OCI-LY1 (cell line): Measurements from ENCODE around the gene TMEFF2.

Source experiments
- H2AFZ ChIP-seq: fragments of 200-600 bp; sonication (generic), shearing (Covaris generic); 2 replicates; pipeline ENCODE4 v1.6.0; 2014; ENCODE audit warnings: antibody characterized with exemption, mild to moderate bottlenecking, low read length
- H3F3A ChIP-seq: fragments of 200-600 bp; sonication (generic), shearing (Covaris generic); 2 replicates; pipeline ENCODE4 v1.6.0; 2014; ENCODE audit warnings: mild to moderate bottlenecking, antibody characterized with exemption, low read length, moderate library complexity; ENCODE audit not compliant: insufficient read depth
- H3K27ac ChIP-seq: fragments of 200-600 bp; sonication (generic); 2 replicates; pipeline ENCODE4 v1.5.1; 2014; ENCODE audit warnings: low read length, mixed run types, mild to moderate bottlenecking, low read depth; ENCODE audit not compliant: poor library complexity, severe bottlenecking
- H3K27me3 ChIP-seq: fragments of 200-600 bp; sonication (generic); 2 replicates; pipeline ENCODE4 v1.6.0; 2014; ENCODE audit warnings: antibody characterized with exemption, mild to moderate bottlenecking, low read length, moderate library complexity; ENCODE audit not compliant: insufficient read depth
- H3K36me3 ChIP-seq: fragments of 200-600 bp; sonication (generic); 2 replicates; pipeline ENCODE4 v1.6.1; 2014; ENCODE audit warnings: mild to moderate bottlenecking, antibody characterized with exemption, low read length, moderate library complexity, mixed read lengths; ENCODE audit not compliant: insufficient read depth
- H3K4me1 ChIP-seq: fragments of 200-600 bp; sonication (generic); 2 replicates; pipeline ENCODE4 v1.5.1; 2014; ENCODE audit warnings: mild to moderate bottlenecking, low read length, moderate library complexity; ENCODE audit not compliant: insufficient read depth, severe bottlenecking
- H3K4me2 ChIP-seq: fragments of 200-600 bp; sonication (generic), shearing (Covaris generic); 2 replicates; pipeline ENCODE4 v1.6.1; 2014; ENCODE audit warnings: low read length
- H3K4me3 ChIP-seq: fragments of 200-600 bp; sonication (generic); 2 replicates; pipeline ENCODE4 v1.5.1; 2014; ENCODE audit warnings: low read length, low read depth, mild to moderate bottlenecking, mixed read lengths; ENCODE audit not compliant: poor library complexity, severe bottlenecking
- H3K79me2 ChIP-seq: fragments of 200-600 bp; shearing (Covaris generic); 2 replicates; pipeline ENCODE4 v1.6.1; 2016; ENCODE audit warnings: mixed run types, low read length, mixed read lengths; ENCODE audit not compliant: insufficient read depth
- H3K9ac ChIP-seq: fragments of 200-600 bp; sonication (generic), shearing (Covaris generic); 2 replicates; pipeline ENCODE4 v1.6.1; 2014; ENCODE audit warnings: mild to moderate bottlenecking, low read length, mixed read lengths
- H3K9me2 ChIP-seq: fragments of 200-600 bp; sonication (generic), shearing (Covaris generic); 2 replicates; pipeline ENCODE4 v1.6.1; 2014; ENCODE audit warnings: low read depth, mild to moderate bottlenecking, low read length, mixed read lengths
- H3K9me3 ChIP-seq: fragments of 200-600 bp; shearing (Covaris generic); 2 replicates; pipeline ENCODE4 v1.6.1; 2014; ENCODE audit warnings: low read length, mixed read lengths
- H4K20me1 ChIP-seq: fragments of 200-600 bp; sonication (generic), shearing (Covaris generic); 2 replicates; pipeline ENCODE4 v1.6.0; 2016; ENCODE audit warnings: mild to moderate bottlenecking, low read length; ENCODE audit not compliant: insufficient read depth
- CTCF ChIP-seq: fragments of 200-600 bp; sonication (generic), shearing (Covaris generic); IDR thresholded peaks from 2 replicates; pipeline ENCODE4 v1.5.1; 2017; ENCODE audit warnings: mild to moderate bottlenecking, antibody characterized with exemption, low read length, moderate library complexity, mixed read lengths
- EZH2 ChIP-seq: fragments of 200-600 bp; sonication (generic), shearing (Covaris generic); IDR thresholded peaks from 2 replicates; pipeline ENCODE4 v1.8.0; 2017; ENCODE audit warnings: borderline replicate concordance, mixed run types, mild to moderate bottlenecking, antibody characterized with exemption, low read length, moderate library complexity, mixed read lengths

The TMEFF2 gene

GRCh38 chr2:192128655-192129054, 66.1 kb downstream of the TMEFF2 start:
- Histone ChIP-seq H3K9me2 (no peaks in the 10 kb centered on the region), H3K79me2 (no peaks in the 10 kb centered on the region), H3K27me3 (no peaks in the 10 kb centered on the region), H3K9me3 (no peaks in the 10 kb centered on the region), H3K4me1 (no peaks in the 10 kb centered on the region), H3K36me3 (no peaks in the 10 kb centered on the region), H3K4me3 (no peak overlapping the region), H3K4me2 (no peak overlapping the region), H2AFZ (no peak overlapping the region), H4K20me1 (no peaks in the 10 kb centered on the region), H3K27ac (no peak overlapping the region), H3K9ac (no peak overlapping the region), H3F3A (no peaks in the 10 kb centered on the region)
- TF ChIP-seq EZH2 (no peak), CTCF (no peak)

- no peaks in the 10 kb centered on the region for H3K9me2 ChIP-seq
- H3K4me1 ChIP-seq, result no peaks in the 10 kb centered on the region
- no peaks in the 10 kb centered on the region for H3F3A ChIP-seq
- H3K79me2 ChIP-seq, result no peaks in the 10 kb centered on the region
- H3K27ac ChIP-seq, result no peak overlapping the region
- no peak overlapping the region for H2AFZ ChIP-seq
- no peak overlapping the region for H3K9ac ChIP-seq
- H3K4me3 ChIP-seq, result no peak overlapping the region
- no peaks in the 10 kb centered on the region for H3K9me3 ChIP-seq
- no peaks in the 10 kb centered on the region for H4K20me1 ChIP-seq
- no peak for TF ChIP-seq EZH2
- no peak for TF ChIP-seq CTCF
- no peaks in the 10 kb centered on the region for H3K27me3 ChIP-seq
- no peak overlapping the region for H3K4me2 ChIP-seq
- no peaks in the 10 kb centered on the region for H3K36me3 ChIP-seq
These were observed 67.3 kb downstream of the TMEFF2 start for GRCh38 chr2:192127434-192127833.

- TF ChIP-seq CTCF (no peak), EZH2 (no peak)
- no peak overlapping the region for H3K27ac ChIP-seq
- H3F3A ChIP-seq, result no peaks in the 10 kb centered on the region
- H3K9me3 ChIP-seq, result no peaks in the 10 kb centered on the region
- no peaks in the 10 kb centered on the region for H3K79me2 ChIP-seq
- no peaks in the 10 kb centered on the region for H3K4me1 ChIP-seq
- H3K36me3 ChIP-seq, result no peaks in the 10 kb centered on the region
- H4K20me1 ChIP-seq, result no peaks in the 10 kb centered on the region
- H3K27me3 ChIP-seq, result no peaks in the 10 kb centered on the region
- H2AFZ ChIP-seq, result no peak overlapping the region
- no peak overlapping the region for H3K9ac ChIP-seq
- no peak overlapping the region for H3K4me2 ChIP-seq
- H3K9me2 ChIP-seq, result no peaks in the 10 kb centered on the region
- no peak overlapping the region for H3K4me3 ChIP-seq
These were observed 67.8 kb downstream of the TMEFF2 start for GRCh38 chr2:192126912-192127311.
